Stimulated activated CD4-positive, alpha-beta T cell treated with anti-CD3 and anti-CD28 coated beads, Interleukin-1b, Interleukin-23, amount 100 ng/mL, for 4 hours (primary cell): ENCODE measurements around the gene NPPC.

Source experiments
- DNase-seq, 2 donors: peaks; one replicate each; pipeline ENCODE4 v3.0.0-alpha.2; 2020; ENCODE audit warnings: low read depth in 2 of 2

NPPC gene

GRCh38 chr2:231935207-231935524 lies 9.0 kb upstream of the NPPC start:
- no peak for DNase-seq

GRCh38 chr2:231934441-231935206 lies 8.4 kb upstream of the NPPC start:
- no peak for DNase-seq

- DNase-seq: no peak
Observed at GRCh38 chr2:231933916-231934401, 7.8 kb upstream of the NPPC start.

- DNase-seq: no peak
Observed at GRCh38 chr2:231932985-231933915, 7.1 kb upstream of the NPPC start.

- DNase-seq: no peak
Observed at GRCh38 chr2:231932711-231932970, 6.4 kb upstream of the NPPC start.

- no peak for DNase-seq
Observed at GRCh38 chr2:231931481-231931915, 5.3 kb upstream of the NPPC start.

- DNase-seq: no peak
Observed at GRCh38 chr2:231930593-231931281, 4.5 kb upstream of the NPPC start.

GRCh38 chr2:231929961-231930592 lies 3.9 kb upstream of the NPPC start:
- DNase-seq: no peak

GRCh38 chr2:231928901-231929725 lies 2.9 kb upstream of the NPPC start:
- DNase-seq: no peak

GRCh38 chr2:231928481-231928880 lies 2.3 kb upstream of the NPPC start:
- DNase-seq: no peak

- no peak for DNase-seq
Observed at GRCh38 chr2:231927566-231927890, 1.3 kb upstream of the NPPC start.

GRCh38 chr2:231926761-231927565 lies 767 bp upstream of the NPPC start:
- DNase-seq: peak in 1 of 2 donors; percentile 19

- DNase-seq: peak; percentile 57 to 71
Observed at GRCh38 chr2:231925303-231926179, 655 bp downstream of the NPPC start.

- DNase-seq: no peak
Observed at GRCh38 chr2:231924889-231925275, 1.3 kb downstream of the NPPC start.

GRCh38 chr2:231923951-231924888 lies 2.0 kb downstream of the NPPC start:
- no peak for DNase-seq

- DNase-seq: no peak
Observed at GRCh38 chr2:231923010-231923344, 3.2 kb downstream of the NPPC start.

- no peak for DNase-seq
Observed at GRCh38 chr2:231922311-231923009, 3.7 kb downstream of the NPPC start.

GRCh38 chr2:231920795-231921194 lies 5.4 kb downstream of the NPPC start:
- no peak for DNase-seq
